ENCODE results near the gene AGAP3. TPM values are rescaled to one million over a fixed set of nuclear protein-coding genes. Genes with fewer than 3 reads are reported as not detected.

AGAP3 gene
- polyA plus RNA-seq, 1 donor: 68.3 TPM

GRCh38 chr7:151057989-151058780 is 28.1 kb upstream of the AGAP3 start:
- peak; percentile 98 for DNase-seq (ENCODE audit: low read depth)

- no peak for DNase-seq (ENCODE audit: low read depth)
Observed at GRCh38 chr7:151058781-151059366, 27.4 kb upstream of the AGAP3 start.

- peak; percentile 52 for DNase-seq (ENCODE audit: low read depth)
Observed at GRCh38 chr7:151059367-151060112, 26.7 kb upstream of the AGAP3 start, which contains the start of gene SLC4A2. Gene SLC4A2, plus strand, starts transcription at chr7:151059589. Its CDS starts 2,399 bp downstream, at chr7:151061988.

- no peak for DNase-seq (ENCODE audit: low read depth)
Observed at GRCh38 chr7:151060113-151060415, 26.2 kb upstream of the AGAP3 start.

GRCh38 chr7:151060416-151061212 is 25.7 kb upstream of the AGAP3 start:
- no peak for DNase-seq (ENCODE audit: low read depth)

- no peak for DNase-seq (ENCODE audit: low read depth)
Observed at GRCh38 chr7:151061213-151062110, 24.8 kb upstream of the AGAP3 start.

GRCh38 chr7:151062111-151062398 is 24.2 kb upstream of the AGAP3 start:
- DNase-seq (ENCODE audit: low read depth): no peak

GRCh38 chr7:151062399-151063211 is 23.7 kb upstream of the AGAP3 start:
- no peak for DNase-seq (ENCODE audit: low read depth)

GRCh38 chr7:151063212-151063561 is 23.1 kb upstream of the AGAP3 start:
- no peak for DNase-seq (ENCODE audit: low read depth)

- DNase-seq (ENCODE audit: low read depth): no peak
Observed at GRCh38 chr7:151064454-151064853, 21.8 kb upstream of the AGAP3 start.

- no peak for DNase-seq (ENCODE audit: low read depth)
Observed at GRCh38 chr7:151064993-151065392, 21.3 kb upstream of the AGAP3 start.

GRCh38 chr7:151065516-151065915 is 20.8 kb upstream of the AGAP3 start:
- no peak for DNase-seq (ENCODE audit: low read depth)

- no peak for DNase-seq (ENCODE audit: low read depth)
Observed at GRCh38 chr7:151066273-151066974, 19.9 kb upstream of the AGAP3 start.

- no peak for DNase-seq (ENCODE audit: low read depth)
Observed at GRCh38 chr7:151068069-151068773, 18.1 kb upstream of the AGAP3 start.

- DNase-seq (ENCODE audit: low read depth): no peak
Observed at GRCh38 chr7:151069841-151070573, 16.3 kb upstream of the AGAP3 start.

GRCh38 chr7:151070574-151070960 is 15.7 kb upstream of the AGAP3 start:
- no peak for DNase-seq (ENCODE audit: low read depth)

GRCh38 chr7:151071032-151071866 is 15.0 kb upstream of the AGAP3 start:
- no peak for DNase-seq (ENCODE audit: low read depth)
